Measurements from ENCODE around the gene IZUMO1. TPM values are rescaled to one million over a fixed set of nuclear protein-coding genes. Genes with fewer than 3 reads are reported as not detected.

The IZUMO1 gene
- polyA plus RNA-seq, 1 donor from 2014 or later: not detected

GRCh38 chr19:48777720-48778119 lies 31.0 kb upstream of the IZUMO1 start:
- H3K79me2 ChIP-seq (replicated peaks; ENCODE audit: insufficient read depth, low read length): no peaks in the 10 kb centered on the region
- H3K9ac ChIP-seq (ENCODE audit: low read length): no peak overlapping the region
- no peaks in the 10 kb centered on the region for H3K9me2 ChIP-seq (ENCODE audit: insufficient read depth, low read length)
- no peaks in the 10 kb centered on the region for H4K20me1 ChIP-seq (ENCODE audit: insufficient read depth)
- H3K27ac ChIP-seq (ENCODE audit: low read length): no peak overlapping the region
- no peak for TF ChIP-seq POLR2AphosphoS5 (IDR thresholded peaks at IDR 0.05)
- TF ChIP-seq TAF1 (IDR thresholded peaks at IDR 0.05; ENCODE audit: low read depth): no peak
- no peak for TF ChIP-seq RAD21 (conservative IDR thresholded peaks at IDR 0.05)
- TF ChIP-seq CTCF (IDR thresholded peaks at IDR 0.05; ENCODE audit: poor library complexity, severe bottlenecking): no peak
- no peak overlapping the region for H3K4me3 ChIP-seq (ENCODE audit: low read length)
- no peak overlapping the region for H2AFZ ChIP-seq (ENCODE audit: low read depth, low read length)
- H3K36me3 ChIP-seq (ENCODE audit: insufficient read depth, low read length): no peaks in the 10 kb centered on the region
- H3K4me2 ChIP-seq (ENCODE audit: low read length): no peak overlapping the region
- no peaks in the 10 kb centered on the region for H3K9me3 ChIP-seq (ENCODE audit: low read length)
- H3K27me3 ChIP-seq (ENCODE audit: insufficient read depth, low read depth, low read length): no peaks in the 10 kb centered on the region
- no peaks in the 10 kb centered on the region for H3F3A ChIP-seq (ENCODE audit: insufficient read depth, low read length, poor library complexity, severe bottlenecking)

GRCh38 chr19:48777139-48777538 lies 30.4 kb upstream of the IZUMO1 start:
- H4K20me1 ChIP-seq (ENCODE audit: insufficient read depth): no peaks in the 10 kb centered on the region
- no peak overlapping the region for H3K4me2 ChIP-seq (ENCODE audit: low read length)
- H3K9ac ChIP-seq (ENCODE audit: low read length): no peak overlapping the region
- TF ChIP-seq EP300 (conservative IDR thresholded peaks at IDR 0.05; ENCODE audit: poor library complexity, severe bottlenecking) (no peak), SMC3 (conservative IDR thresholded peaks at IDR 0.05; ENCODE audit: poor library complexity) (no peak), EZH2 (IDR thresholded peaks at IDR 0.05; ENCODE audit: borderline replicate concordance, insufficient read depth, low read length, poor library complexity, severe bottlenecking) (no peak), CTCF (IDR thresholded peaks at IDR 0.05; ENCODE audit: poor library complexity, severe bottlenecking) (no peak), POLR2AphosphoS5 (IDR thresholded peaks at IDR 0.05) (no peak), RAD21 (conservative IDR thresholded peaks at IDR 0.05) (no peak), TAF1 (IDR thresholded peaks at IDR 0.05; ENCODE audit: low read depth) (no peak), MXI1 (conservative IDR thresholded peaks at IDR 0.05; ENCODE audit: poor library complexity, severe bottlenecking) (no peak), REST (IDR thresholded peaks at IDR 0.05; ENCODE audit: borderline replicate concordance) (no peak)
- H3K79me2 ChIP-seq (replicated peaks; ENCODE audit: insufficient read depth, low read length): no peaks in the 10 kb centered on the region
- no peaks in the 10 kb centered on the region for H3K9me2 ChIP-seq (ENCODE audit: insufficient read depth, low read length)
- no peak overlapping the region for H3K4me3 ChIP-seq (ENCODE audit: low read length)
- no peaks in the 10 kb centered on the region for H3K27me3 ChIP-seq (ENCODE audit: insufficient read depth, low read depth, low read length)
- H3K36me3 ChIP-seq (ENCODE audit: insufficient read depth, low read length): no peaks in the 10 kb centered on the region
- no peak overlapping the region for H2AFZ ChIP-seq (ENCODE audit: low read depth, low read length)
- no peaks in the 10 kb centered on the region for H3K9me3 ChIP-seq (ENCODE audit: low read length)
- H3K27ac ChIP-seq (ENCODE audit: low read length): no peak overlapping the region
- H3F3A ChIP-seq (ENCODE audit: insufficient read depth, low read length, poor library complexity, severe bottlenecking): no peaks in the 10 kb centered on the region
